ENCODE results near the gene NDUFS8. TPM values are rescaled to one million over a fixed set of nuclear protein-coding genes. Genes with fewer than 3 reads are reported as not detected.
A peak's percentile ranks its signal among the peaks of the same experiment; 100 is the strongest.

The NDUFS8 gene
- total and polyA plus RNA-seq, 2 of the 13 experiments (the other 11 are each of a cell fraction or from before 2014, with no cell fraction given), result 96.7 to 158 TPM

GRCh38 chr11:68040101-68040956 is 9.8 kb downstream of the NDUFS8 start (continued):
- peak; percentile 69; the same call in 1 of the 2 replicates for TF ChIP-seq ZNF350 (CRISPR knock-in tag; IDR thresholded peaks at IDR 0.05; ENCODE audit: borderline replicate concordance, low read depth)
- no peak for TF ChIP-seq FOXO4 (CRISPR knock-in tag; conservative IDR thresholded peaks at IDR 0.05)
- peak; percentile 51; the same call in 1 of the 2 replicates for TF ChIP-seq ZNF788 (CRISPR knock-in tag; IDR thresholded peaks at IDR 0.05; ENCODE audit: borderline replicate concordance)
- peak; percentile 30; the same call in 1 of the 2 replicates for TF ChIP-seq SAFB2 (CRISPR knock-in tag; IDR thresholded peaks at IDR 0.05; ENCODE audit: borderline replicate concordance, low read depth)
- TF ChIP-seq ZNF484 (CRISPR knock-in tag; IDR thresholded peaks at IDR 0.05; ENCODE audit: borderline replicate concordance, low read depth), result no peak
- peak; percentile 63 for TF ChIP-seq GABPB1 (CRISPR knock-in tag; IDR thresholded peaks at IDR 0.05)
- 0 out of 2 replicates have a peak, but pooled peaks have one; percentile 42 for TF ChIP-seq ZMYM4 (CRISPR knock-in tag; IDR thresholded peaks at IDR 0.05)

GRCh38 chr11:68040957-68041591 is 10.6 kb downstream of the NDUFS8 start:
- Histone ChIP-seq H3K79me2 (ENCODE audit: insufficient read depth, low read length) (peaks cover 17% of the 10 kb centered on the region), H3K27me3 (ENCODE audit: control insufficient read depth in 1 of 2, insufficient read depth in 2 of 2, low read length in 2 of 2) (no peaks in the 10 kb centered on the region), H3K27ac (ENCODE audit: extremely low read length, insufficient read depth, low read length) (peak overlapping the region; percentile 95), H3K36me3 (replicated peaks in 1 of 2; ENCODE audit: control insufficient read depth in 1 of 2, insufficient read depth in 2 of 2, low read length in 2 of 2) (peaks cover 2 to 11% of the 10 kb centered on the region in 2 experiments; a peak in 3 of 5 replicates), H4K20me1 (ENCODE audit: insufficient read depth, low read length) (no peaks in the 10 kb centered on the region), H3K4me2 (ENCODE audit: low read depth, low read length) (peak overlapping the region; percentile 99), H2AFZ (ENCODE audit: low read length) (no peak overlapping the region), H3K4me1 (ENCODE audit: insufficient read depth, low read length) (peaks cover 30% of the 10 kb centered on the region), H3K9me3 (ENCODE audit: low read length) (no peaks in the 10 kb centered on the region), H3K4me3 (replicated peaks in 1 of 3; ENCODE audit: insufficient read depth in 1 of 3, low read depth in 2 of 3, low read length in 3 of 3) (peak overlapping the region; percentile 76 to 84 (median 78); a peak in 5 of 6 replicates), H3K9ac (ENCODE audit: insufficient read depth, low read depth, low read length) (peak overlapping the region; percentile 92)
- no peak for DNase-seq (ENCODE audit: low spot score)
- intact Hi-C loops (cut with micrococcal nuclease; ENCODE audit: unreplicated experiment) (no loop called here), in situ Hi-C loops (cut with HindIII; ENCODE audit: extremely low pct_ligation_motif_present, low pct_unique_long_range_greater_than_20kb) (no loop called here)
- TF ChIP-seq NONO (IDR thresholded peaks at IDR 0.05) (no peak), NONO (CRISPR knock-in tag; conservative IDR thresholded peaks at IDR 0.05) (0 out of 2 replicates have a peak, but pooled peaks have one; percentile 23), HDAC1 (CRISPR knock-in tag; IDR thresholded peaks at IDR 0.05) (0 out of 2 replicates have a peak, but pooled peaks have one; percentile 0), TAF15 (IDR thresholded peaks at IDR 0.05; ENCODE audit: low read depth, low read length, poor library complexity, severe bottlenecking) (peak; percentile 5), ZNF691 (CRISPR knock-in tag; IDR thresholded peaks at IDR 0.05; ENCODE audit: borderline replicate concordance, low read depth) (no peak)
- 81% methylated on average over 11 of the region's 23 CpGs for WGBS (ENCODE audit: low lambda C conversion rate)
- FAIRE-seq, result no peak
- ATAC-seq, result no peak
- ChIA-PET CTCF (ENCODE audit: low intra/inter-chr PET ratio, low total read pairs) (no interaction called here), POLR2A (interaction anchor here (0.7 to 2.3 kb wide), 9 partner anchors 10 to 78 kb away, joined by 3 to 11 read pairs (median 5); partner anchors contain the start of genes ALDH3B1 and NDUFS8)
- no TSS peak for BruUV-seq (replicated peaks)
